HG03066 (cell line): Measurements from ENCODE around the gene HOXD10.

Source experiments
- ATAC-seq: cut with Tn5 transposase; IDR thresholded peaks from one replicate; pipeline ENCODE4 v1.9.1; 2021; ENCODE audit warnings: low read depth; ENCODE audit not compliant: unreplicated experiment

Gene HOXD10

GRCh38 chr2:176132205-176133171 is 15.9 kb downstream of the HOXD10 start:
- ATAC-seq: no peak

DNA sequence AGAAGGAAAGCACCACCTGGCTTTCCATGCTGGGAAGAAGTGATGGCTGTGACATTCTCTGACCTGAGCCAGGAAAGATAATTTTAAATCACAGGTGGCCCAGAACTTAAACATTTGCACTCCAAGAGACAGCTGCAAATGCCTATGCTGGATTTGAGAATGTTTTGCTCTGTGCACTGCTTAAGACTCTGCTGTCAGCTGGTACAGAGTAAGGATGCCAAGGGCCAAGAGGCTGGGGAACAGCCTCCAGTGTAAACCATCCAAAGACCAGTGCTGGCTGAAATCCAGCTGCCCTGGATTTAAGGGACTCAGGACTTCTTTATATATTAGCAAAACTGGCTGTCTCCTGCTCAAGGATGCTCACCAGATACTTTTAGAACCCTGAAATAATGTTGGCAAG is 16.8 kb downstream of the HOXD10 start:
- ATAC-seq: no peak

- no peak for ATAC-seq
Observed at GRCh38 chr2:176134035-176134434, 17.5 kb downstream of the HOXD10 start.

DNA sequence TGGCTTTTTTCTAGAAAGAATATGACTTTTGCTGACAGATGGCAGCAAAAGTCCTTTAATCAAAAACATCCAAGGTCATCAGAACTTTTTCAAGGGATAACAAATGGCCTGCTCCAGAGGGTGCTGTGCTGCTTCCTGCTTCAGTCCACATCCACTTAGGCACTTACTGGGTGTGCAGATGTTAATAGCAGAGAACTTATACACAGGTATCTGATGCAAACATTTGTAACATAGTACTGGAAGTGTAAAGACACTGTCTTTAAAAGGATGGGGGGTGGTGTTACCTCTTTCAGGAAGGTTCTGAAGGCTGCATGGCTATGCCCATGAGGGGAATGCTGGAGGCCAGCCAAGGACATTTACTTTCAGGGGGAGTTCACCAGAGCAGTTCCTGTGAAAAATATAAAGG is 18.5 kb downstream of the HOXD10 start:
- no peak for ATAC-seq

GRCh38 chr2:176136374-176137251 is 20.0 kb downstream of the HOXD10 start:
- ATAC-seq: no peak

DNA sequence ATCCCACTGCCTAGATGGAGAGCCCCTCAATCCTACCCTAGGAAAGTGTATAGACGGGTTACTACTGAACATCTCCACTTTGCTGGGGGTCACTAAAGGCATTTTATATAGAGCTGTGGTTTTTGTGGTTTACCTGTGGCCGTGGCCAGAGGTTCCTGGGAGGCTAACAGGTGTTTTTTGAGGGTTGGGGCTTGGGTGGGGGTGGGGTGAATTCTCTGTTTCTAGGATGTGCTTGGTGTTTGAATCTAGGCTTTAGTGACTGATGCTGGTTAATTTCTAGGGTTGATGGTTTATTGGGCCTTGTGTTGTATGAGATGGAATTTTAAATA is 20.6 kb downstream of the HOXD10 start:
- no peak for ATAC-seq

GRCh38 chr2:176137906-176138305 is 21.3 kb downstream of the HOXD10 start:
- ATAC-seq: no peak

- ATAC-seq: no peak
Observed at GRCh38 chr2:176138526-176138922, 21.9 kb downstream of the HOXD10 start.

DNA sequence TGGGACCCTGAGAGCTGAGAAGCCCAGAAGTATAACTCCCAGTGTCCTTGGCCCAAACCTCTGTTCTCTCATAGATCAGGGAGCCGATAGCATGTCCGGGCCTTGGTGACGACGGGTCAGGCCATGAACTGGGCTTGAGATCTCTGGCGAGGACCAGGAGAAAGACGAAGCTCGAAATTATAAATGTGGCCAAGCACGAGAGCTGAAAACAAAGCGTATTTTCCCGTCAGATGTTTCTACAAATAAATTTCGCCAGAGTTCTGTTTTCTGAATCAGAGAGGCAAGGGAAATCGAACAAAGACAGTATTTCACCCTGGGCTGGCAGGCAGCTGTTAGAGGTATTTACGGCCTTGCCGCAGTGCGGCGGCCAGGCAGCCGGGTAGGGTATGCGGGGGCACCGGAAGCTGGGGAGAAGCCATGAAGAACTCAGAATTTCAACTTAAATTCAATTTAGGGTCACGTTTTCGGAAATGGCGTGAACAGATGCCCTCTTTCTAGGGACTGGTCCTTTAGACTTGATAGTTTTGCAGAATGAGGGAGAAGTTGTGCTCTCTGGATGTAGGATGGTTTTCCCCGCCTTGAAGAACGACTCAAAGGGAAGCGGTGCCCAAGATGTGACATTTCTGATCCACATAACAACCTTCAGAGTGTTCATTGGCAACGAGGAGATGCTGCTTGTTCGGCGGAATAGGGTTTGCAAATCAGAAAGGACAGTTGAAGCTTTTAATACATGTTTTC is 22.5 kb downstream of the HOXD10 start:
- no peak for ATAC-seq

GRCh38 chr2:176139661-176140512 is 23.3 kb downstream of the HOXD10 start:
- no peak for ATAC-seq

DNA sequence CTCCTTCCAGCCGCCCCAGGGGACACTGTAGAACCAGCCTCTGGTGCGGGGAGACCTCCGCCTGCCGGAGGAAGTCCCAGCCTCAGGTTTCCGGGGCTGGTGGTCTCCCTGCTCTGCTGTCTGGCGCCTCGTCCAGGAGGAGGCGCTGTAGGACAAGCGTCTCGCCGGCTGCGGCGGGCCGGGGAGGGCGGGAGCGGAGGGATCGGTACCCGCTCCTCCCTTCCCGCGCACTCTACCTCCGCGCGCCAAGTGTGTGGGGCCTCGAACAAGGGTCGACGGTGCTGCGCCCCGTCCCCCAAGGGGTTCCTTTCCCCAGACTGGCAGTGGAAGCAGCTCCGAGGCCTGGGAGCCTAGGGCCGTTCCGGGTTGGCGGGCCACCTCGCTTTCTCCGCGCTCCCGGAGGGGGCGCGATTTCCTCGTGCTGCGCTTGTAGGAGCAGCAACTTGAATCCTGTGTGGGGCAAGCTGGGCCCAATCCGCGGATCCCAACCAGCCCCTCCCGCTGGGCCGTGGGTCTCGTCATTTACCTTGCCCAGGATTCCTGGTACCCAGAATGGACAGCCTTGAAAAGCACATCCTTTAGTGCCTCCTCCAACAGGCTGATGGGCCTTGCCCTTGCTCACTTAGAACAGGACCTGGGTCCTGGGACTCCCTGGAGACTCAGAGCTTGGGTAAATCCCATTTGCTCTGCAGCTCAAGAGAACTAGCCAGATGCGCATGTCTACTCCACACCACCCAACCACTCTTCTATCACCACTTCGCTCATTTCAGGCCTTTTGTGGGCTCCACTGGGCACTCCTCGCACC is 24.1 kb downstream of the HOXD10 start:
- ATAC-seq: peak; percentile 84

GRCh38 chr2:176142281-176142680 is 25.7 kb downstream of the HOXD10 start:
- no peak for ATAC-seq

DNA sequence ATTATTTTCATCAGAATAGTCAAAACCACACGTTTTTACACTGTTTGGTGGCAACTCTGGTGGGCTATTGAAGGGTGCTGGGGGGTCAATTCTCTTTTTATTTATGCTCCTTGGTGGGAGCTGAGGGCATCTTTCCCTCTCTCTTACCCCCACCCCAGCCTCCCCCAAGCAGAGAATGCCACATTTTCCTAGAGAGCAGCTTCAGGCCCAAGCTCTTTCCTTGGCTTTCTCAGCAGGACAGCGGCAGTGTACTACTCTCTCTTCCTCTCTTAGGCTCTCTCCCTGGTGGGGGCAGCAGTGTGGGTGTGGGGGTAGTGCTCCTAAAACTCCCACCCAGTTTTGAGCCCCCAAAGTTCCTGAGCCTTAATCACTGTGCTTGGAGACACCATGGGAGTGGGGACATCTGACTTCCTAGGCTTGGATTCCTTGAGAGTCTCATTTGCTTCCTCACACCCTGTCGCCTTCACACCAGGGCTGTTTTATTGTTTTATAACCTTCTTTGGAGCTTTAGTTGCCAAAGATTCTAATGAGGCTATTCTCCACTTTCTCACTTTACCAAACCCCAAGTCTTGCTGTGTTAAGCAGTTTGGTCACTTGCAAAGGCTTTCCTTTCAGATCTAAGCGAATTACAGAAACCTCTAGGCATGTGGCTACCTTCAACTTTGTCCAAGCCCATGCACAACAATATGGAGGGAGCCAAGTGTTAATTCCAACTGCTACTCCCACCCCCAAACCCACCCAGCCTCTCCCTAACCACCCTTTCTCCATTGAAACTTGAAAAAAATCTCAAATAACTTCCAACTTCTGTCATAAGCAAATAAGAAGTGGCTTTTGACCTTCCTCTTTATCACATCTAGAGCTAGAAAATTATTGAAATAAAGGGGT is 28.7 kb downstream of the HOXD10 start:
- no peak for ATAC-seq

GRCh38 chr2:176146101-176146500 is 29.5 kb downstream of the HOXD10 start:
- ATAC-seq: no peak

GRCh38 chr2:176146645-176147044 is 30.1 kb downstream of the HOXD10 start:
- no peak for ATAC-seq

GRCh38 chr2:176147210-176147799 is 30.7 kb downstream of the HOXD10 start:
- ATAC-seq: no peak

DNA sequence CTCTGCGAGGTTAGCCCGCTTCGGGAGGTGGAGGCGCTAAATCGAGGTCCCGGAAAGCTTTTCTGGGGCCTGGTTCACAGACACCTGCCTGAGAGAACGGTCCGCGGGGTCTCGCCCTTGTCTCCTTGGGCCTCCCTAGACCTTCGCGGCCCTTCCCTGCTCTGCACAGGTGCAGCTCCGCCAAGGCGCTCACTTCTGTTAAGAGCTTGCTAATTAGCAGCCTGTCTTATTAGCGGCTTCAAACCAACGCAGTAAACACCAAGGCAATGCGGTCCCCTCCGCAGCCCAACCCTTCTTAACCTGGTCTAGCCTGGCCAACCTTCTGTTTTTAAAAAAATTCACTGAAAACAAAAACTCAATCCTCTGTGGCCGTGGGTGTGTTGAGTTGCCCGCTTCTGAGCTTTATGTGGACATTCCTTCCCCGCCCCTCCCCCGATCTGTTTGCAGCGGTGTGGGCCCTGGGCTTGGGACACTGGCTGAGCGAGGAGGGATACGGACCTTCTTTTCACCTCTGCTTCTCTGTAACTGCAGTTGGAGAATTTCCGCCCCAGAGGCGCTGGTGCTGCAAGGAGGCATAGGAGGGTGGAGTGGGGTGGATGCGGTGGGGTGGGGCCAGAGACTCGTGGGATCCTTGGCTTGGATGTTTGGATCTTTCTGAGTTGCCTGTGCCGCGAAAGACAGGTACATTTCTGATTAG is 31.4 kb downstream of the HOXD10 start:
- ATAC-seq: no peak
